Activated CD4-positive, alpha-beta T cell treated with anti-CD3 and anti-CD28 coated beads, Interleukin-2, amount 10 ng/mL, durations not matched to agents 24 days and 14 days (primary cell): ENCODE data around the gene SIRT5. TPM values are rescaled to one million over a fixed set of nuclear protein-coding genes. Genes with fewer than 3 reads are reported as not detected.

Source experiments
- DNase-seq: peaks from one replicate; pipeline ENCODE4 v3.0.0; 2022
- H3K27ac Mint-ChIP-seq: one replicate; pipeline ENCODE4 v1.8.0; 2022; ENCODE audit warnings: mild to moderate bottlenecking, mixed read lengths
- H3K27me3 Mint-ChIP-seq: one replicate; pipeline ENCODE4 v1.8.0; 2022; ENCODE audit warnings: mixed read lengths
- H3K36me3 Mint-ChIP-seq: one replicate; pipeline ENCODE4 v1.8.0; 2022; ENCODE audit warnings: low read depth, mild to moderate bottlenecking, mixed read lengths
- H3K4me1 Mint-ChIP-seq: one replicate; pipeline ENCODE4 v1.8.0; 2021; ENCODE audit warnings: mixed read lengths
- H3K4me3 Mint-ChIP-seq: one replicate; pipeline ENCODE4 v1.8.0; 2022; ENCODE audit warnings: mild to moderate bottlenecking, moderate library complexity, mixed read lengths
- H3K9me3 Mint-ChIP-seq: one replicate; pipeline ENCODE4 v1.8.0; 2021; ENCODE audit warnings: mixed read lengths
- intact Hi-C: fragments of 100-400 bp; cut with micrococcal nuclease; formaldehyde crosslinking; loops from one replicate; pipeline ENCODE4 v1.15.1; 2023
- total RNA-seq: library from RNA; stranded (reverse); gene quantifications from 2 replicates; pipeline ENCODE4 v1.2.3, GENCODE V29; 2022

Gene SIRT5
- total RNA-seq, 1 donor from 2014 or later: 8.4 TPM

GRCh38 chr6:13538600-13538999, 35.8 kb upstream of the SIRT5 start:
- Mint-ChIP-seq H3K27me3 (peaks cover 4% of the 10 kb centered on the region), H3K36me3 (no peaks in the 10 kb centered on the region), H3K4me3 (no peak overlapping the region), H3K9me3 (no peaks in the 10 kb centered on the region), H3K4me1 (no peaks in the 10 kb centered on the region), H3K27ac (no peak overlapping the region)
- intact Hi-C loops: loop anchor here (1.0 kb wide), 1 partner anchor 202 kb away; no protein-coding TSS in a partner anchor
- DNase-seq: no peak

DNA sequence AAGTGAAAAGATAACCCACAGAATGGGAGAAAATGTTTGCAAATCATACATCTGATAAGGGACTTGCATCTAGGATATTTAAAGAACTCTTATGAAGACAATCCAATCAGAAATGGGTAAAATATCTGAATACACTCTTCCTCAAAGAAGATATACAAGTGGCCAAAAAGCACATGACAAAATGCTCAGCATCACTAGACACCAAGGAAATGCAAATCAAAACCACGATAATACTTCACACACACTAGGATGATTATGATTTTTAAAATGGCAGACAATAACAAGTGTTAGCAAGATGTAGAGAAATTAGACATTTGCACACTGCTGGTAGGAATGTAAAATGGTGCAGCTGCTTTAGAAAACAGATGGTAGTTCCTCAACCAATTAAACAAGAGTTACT, 34.8 kb upstream of the SIRT5 start:
- H3K27me3 Mint-ChIP-seq: peaks cover 4% of the 10 kb centered on the region
- intact Hi-C loops: no loop called here
- H3K36me3 Mint-ChIP-seq: no peaks in the 10 kb centered on the region

GRCh38 chr6:13541496-13541895, 32.9 kb upstream of the SIRT5 start:
- no peaks in the 10 kb centered on the region for H3K4me1 Mint-ChIP-seq
- H3K4me3 Mint-ChIP-seq: no peak overlapping the region
- no peaks in the 10 kb centered on the region for H3K9me3 Mint-ChIP-seq

More for the DNA sequence above, 34.8 kb upstream of the SIRT5 start:
- Mint-ChIP-seq H3K27ac (no peak overlapping the region), H3K4me1 (no peaks in the 10 kb centered on the region), H3K4me3 (no peak overlapping the region), H3K9me3 (no peaks in the 10 kb centered on the region)
- DNase-seq: no peak

DNA sequence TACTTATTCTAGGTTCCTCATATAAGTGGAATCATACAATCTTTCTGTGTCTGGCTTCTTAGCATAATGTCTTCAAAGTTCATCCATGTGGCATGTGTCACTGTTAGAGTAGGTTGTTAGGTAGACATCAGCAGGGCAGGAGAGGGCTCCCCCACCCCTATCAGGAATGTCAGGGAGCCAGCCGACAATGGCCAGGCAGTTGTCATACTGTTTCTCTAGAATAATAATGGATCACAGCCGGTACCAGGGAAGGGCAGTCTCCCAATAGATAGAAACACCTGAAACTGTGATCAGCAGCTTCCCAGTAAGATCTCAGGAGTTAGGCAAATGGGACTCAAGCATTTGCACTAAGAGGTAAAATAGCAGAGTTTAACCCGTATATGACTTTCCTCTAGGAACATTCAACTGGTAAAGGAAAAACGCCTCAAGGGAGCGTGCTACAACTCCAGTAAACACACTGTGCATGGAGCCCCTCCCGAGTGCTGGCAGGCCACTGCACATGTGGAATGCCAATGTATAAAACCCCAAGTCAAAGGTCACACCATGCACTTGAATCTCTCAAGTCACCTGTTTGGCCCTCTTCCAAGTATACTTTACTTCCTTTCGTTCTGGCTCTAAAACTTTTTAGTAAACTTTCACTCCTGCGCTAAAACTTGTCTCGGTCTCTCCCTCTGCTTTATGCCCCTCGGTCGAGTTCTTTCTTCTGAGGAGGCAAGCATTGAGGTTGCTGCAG, 29.8 kb upstream of the SIRT5 start:
- no peak overlapping the region for H3K27ac Mint-ChIP-seq
- no peaks in the 10 kb centered on the region for H3K4me1 Mint-ChIP-seq
- no peak overlapping the region for H3K4me3 Mint-ChIP-seq
- peaks cover 3% of the 10 kb centered on the region for H3K27me3 Mint-ChIP-seq
- no peak for DNase-seq
- H3K9me3 Mint-ChIP-seq: peaks cover 4% of the 10 kb centered on the region
- H3K36me3 Mint-ChIP-seq: no peaks in the 10 kb centered on the region
- intact Hi-C loops: no loop called here

More at GRCh38 chr6:13541496-13541895, 32.9 kb upstream of the SIRT5 start:
- Mint-ChIP-seq H3K36me3 (no peaks in the 10 kb centered on the region), H3K27ac (no peak overlapping the region), H3K27me3 (peaks cover 4% of the 10 kb centered on the region)
- intact Hi-C loops: no loop called here
- no peak for DNase-seq

DNA sequence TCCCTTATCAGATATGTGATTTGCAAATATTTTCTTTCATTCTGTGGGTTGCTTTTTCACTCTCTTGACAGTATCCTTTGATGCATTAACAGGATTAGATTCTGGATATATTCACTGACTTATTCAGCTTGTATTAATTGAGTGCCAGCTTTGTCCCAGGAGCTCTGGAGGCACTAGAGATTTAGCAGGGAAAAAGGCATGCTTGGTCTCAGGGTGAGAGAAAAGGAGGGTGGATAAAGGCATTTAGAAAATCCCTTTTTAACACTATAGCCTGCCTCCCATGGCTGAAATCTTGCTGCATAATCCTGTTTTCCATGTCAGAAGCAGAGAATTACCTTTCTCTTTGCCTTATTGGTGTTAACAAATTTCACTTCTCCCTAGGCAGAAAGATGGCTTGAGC, 28.5 kb upstream of the SIRT5 start:
- Mint-ChIP-seq H3K4me3 (no peak overlapping the region), H3K36me3 (no peaks in the 10 kb centered on the region), H3K9me3 (peaks cover 4% of the 10 kb centered on the region), H3K27me3 (peaks cover 4% of the 10 kb centered on the region), H3K4me1 (no peaks in the 10 kb centered on the region), H3K27ac (no peak overlapping the region)
- intact Hi-C loops: no loop called here
- no peak for DNase-seq

GRCh38 chr6:13548500-13549210, 25.7 kb upstream of the SIRT5 start:
- Mint-ChIP-seq H3K4me1 (no peaks in the 10 kb centered on the region), H3K4me3 (no peak overlapping the region), H3K36me3 (no peaks in the 10 kb centered on the region), H3K27me3 (peaks cover 20% of the 10 kb centered on the region), H3K27ac (no peak overlapping the region), H3K9me3 (peaks cover 4% of the 10 kb centered on the region)
- no peak for DNase-seq
- intact Hi-C loops: no loop called here

- no peak overlapping the region for H3K4me3 Mint-ChIP-seq
- intact Hi-C loops: no loop called here
- no peaks in the 10 kb centered on the region for H3K36me3 Mint-ChIP-seq
- H3K9me3 Mint-ChIP-seq: peaks cover 4% of the 10 kb centered on the region
- H3K27me3 Mint-ChIP-seq: peaks cover 28% of the 10 kb centered on the region
- H3K27ac Mint-ChIP-seq: no peak overlapping the region
- no peak for DNase-seq
- H3K4me1 Mint-ChIP-seq: no peaks in the 10 kb centered on the region
Observed at GRCh38 chr6:13550656-13551055, 23.7 kb upstream of the SIRT5 start.

DNA sequence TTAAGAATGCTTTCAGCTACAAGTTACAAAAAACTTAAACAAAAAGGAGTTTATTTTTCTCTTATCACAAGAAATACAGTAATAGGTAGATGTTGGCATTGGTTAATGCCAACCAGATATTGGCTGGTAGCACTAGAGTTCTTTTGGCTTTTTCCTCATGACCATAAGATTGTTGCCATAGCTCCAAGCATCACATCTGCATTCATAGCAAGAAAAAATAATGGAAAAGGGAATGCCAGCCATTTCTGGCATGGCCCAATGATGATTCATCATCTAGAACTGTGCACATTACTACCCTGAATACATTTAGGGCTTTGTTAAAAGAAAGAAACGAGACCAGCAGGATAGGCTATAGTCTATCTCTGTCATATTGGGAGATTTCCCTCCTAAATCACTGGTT, 20.8 kb upstream of the SIRT5 start:
- intact Hi-C loops: no loop called here
- peaks cover 4% of the 10 kb centered on the region for H3K9me3 Mint-ChIP-seq
- peaks cover 29% of the 10 kb centered on the region for H3K27me3 Mint-ChIP-seq
- no peak overlapping the region for H3K27ac Mint-ChIP-seq
- no peaks in the 10 kb centered on the region for H3K4me1 Mint-ChIP-seq
- DNase-seq: no peak
- H3K4me3 Mint-ChIP-seq: no peak overlapping the region
- H3K36me3 Mint-ChIP-seq: no peaks in the 10 kb centered on the region

DNA sequence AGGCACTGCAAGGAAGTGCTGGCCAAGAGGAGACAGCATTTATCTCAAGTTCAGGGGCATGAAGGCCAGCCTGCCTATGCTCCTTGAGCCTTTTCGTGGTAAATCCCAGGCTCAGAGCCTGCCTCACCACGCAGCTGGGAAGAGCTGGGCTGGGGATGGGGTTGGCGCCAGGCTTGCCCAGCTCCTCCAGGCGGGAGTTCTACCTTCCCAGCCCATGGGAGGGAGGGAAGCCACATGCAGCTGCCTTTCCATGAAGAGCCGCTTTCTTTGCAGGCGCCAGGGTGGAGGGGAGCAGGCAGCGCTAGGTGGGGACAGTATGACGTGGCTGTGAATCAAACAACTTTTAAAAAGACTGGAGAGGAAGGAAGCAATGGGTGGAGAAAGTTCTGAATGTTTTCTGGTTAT, 19.5 kb upstream of the SIRT5 start:
- Mint-ChIP-seq H3K9me3 (no peaks in the 10 kb centered on the region), H3K27ac (no peak overlapping the region), H3K36me3 (no peaks in the 10 kb centered on the region), H3K4me3 (no peak overlapping the region), H3K27me3 (peaks cover 28% of the 10 kb centered on the region), H3K4me1 (no peaks in the 10 kb centered on the region)
- intact Hi-C loops: no loop called here
- DNase-seq: no peak

GRCh38 chr6:13557841-13558240, 16.6 kb upstream of the SIRT5 start:
- DNase-seq: no peak
- intact Hi-C loops: no loop called here
- no peaks in the 10 kb centered on the region for H3K9me3 Mint-ChIP-seq
- no peak overlapping the region for H3K4me3 Mint-ChIP-seq
- no peaks in the 10 kb centered on the region for H3K36me3 Mint-ChIP-seq
- H3K27me3 Mint-ChIP-seq: peaks cover 13% of the 10 kb centered on the region
- H3K4me1 Mint-ChIP-seq: no peaks in the 10 kb centered on the region
- H3K27ac Mint-ChIP-seq: no peak overlapping the region

DNA sequence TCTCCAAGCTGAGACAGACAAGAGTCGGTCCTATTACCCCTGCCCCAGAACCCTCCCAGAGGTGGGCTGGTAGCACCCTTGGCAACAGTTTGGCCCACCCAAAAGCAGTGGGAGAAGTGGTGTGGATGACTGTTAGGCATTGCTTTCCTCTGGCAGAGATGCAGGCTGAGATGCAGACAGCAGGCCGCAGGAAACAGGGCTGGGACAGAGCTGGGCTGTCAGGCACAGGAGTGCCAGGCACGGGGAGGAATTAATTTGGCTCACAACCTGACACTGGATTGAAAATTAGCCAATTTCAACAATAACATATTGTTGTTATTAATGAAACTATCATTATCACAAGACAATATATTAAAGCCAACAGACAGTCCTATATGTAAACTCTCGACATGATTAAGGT, 15.7 kb upstream of the SIRT5 start:
- Mint-ChIP-seq H3K4me1 (no peaks in the 10 kb centered on the region), H3K4me3 (no peak overlapping the region), H3K9me3 (no peaks in the 10 kb centered on the region), H3K27ac (no peak overlapping the region), H3K27me3 (peaks cover 12% of the 10 kb centered on the region), H3K36me3 (no peaks in the 10 kb centered on the region)
- no peak for DNase-seq
- intact Hi-C loops: no loop called here

- Mint-ChIP-seq H3K4me1 (no peaks in the 10 kb centered on the region), H3K9me3 (no peaks in the 10 kb centered on the region), H3K4me3 (no peak overlapping the region), H3K27me3 (peaks cover 14% of the 10 kb centered on the region), H3K27ac (no peak overlapping the region), H3K36me3 (no peaks in the 10 kb centered on the region)
- intact Hi-C loops: no loop called here
- DNase-seq: no peak
Observed at GRCh38 chr6:13559251-13559650, 15.2 kb upstream of the SIRT5 start.

- intact Hi-C loops: no loop called here
Observed at GRCh38 chr6:13559968-13560650, 14.3 kb upstream of the SIRT5 start.

DNA sequence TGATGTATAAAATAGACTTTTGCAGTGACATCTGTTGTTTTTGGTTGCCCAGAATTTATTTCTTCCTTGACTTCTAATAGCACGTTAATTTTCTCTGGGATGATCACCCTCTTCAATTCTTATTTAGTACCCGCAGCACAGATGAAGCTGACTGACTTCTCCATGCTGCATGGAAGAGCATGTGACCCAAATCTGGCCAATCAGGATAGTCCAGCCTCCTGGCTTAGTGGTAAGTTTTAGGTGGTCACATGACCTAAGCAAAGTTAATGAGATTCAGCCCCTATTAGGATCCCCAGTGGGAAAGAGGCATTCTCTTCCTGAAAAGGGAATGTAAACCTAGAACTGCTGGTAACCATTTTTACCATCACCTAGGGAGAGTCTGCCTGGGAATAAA, 13.8 kb upstream of the SIRT5 start:
- H3K4me3 Mint-ChIP-seq: no peak overlapping the region
- no peak overlapping the region for H3K27ac Mint-ChIP-seq
- no peaks in the 10 kb centered on the region for H3K4me1 Mint-ChIP-seq
- no peaks in the 10 kb centered on the region for H3K36me3 Mint-ChIP-seq
- H3K9me3 Mint-ChIP-seq: no peaks in the 10 kb centered on the region
- peaks cover 10% of the 10 kb centered on the region for H3K27me3 Mint-ChIP-seq
- intact Hi-C loops: no loop called here
- no peak for DNase-seq

More at GRCh38 chr6:13559968-13560650, 14.3 kb upstream of the SIRT5 start:
- Mint-ChIP-seq H3K4me3 (no peak overlapping the region), H3K27ac (no peak overlapping the region), H3K27me3 (peaks cover 13% of the 10 kb centered on the region), H3K36me3 (no peaks in the 10 kb centered on the region), H3K9me3 (no peaks in the 10 kb centered on the region), H3K4me1 (no peaks in the 10 kb centered on the region)
- no peak for DNase-seq
